ENCODE data around the gene IHH.

IHH gene

GRCh38 chr2:219073413-219074129, 12.8 kb upstream of the IHH start:
- no peak for DNase-seq

GRCh38 chr2:219072741-219073250, 12.1 kb upstream of the IHH start:
- DNase-seq = no peak

- no peak for DNase-seq
These were observed 10.6 kb upstream of the IHH start for GRCh38 chr2:219071131-219071816.

- DNase-seq = no peak
These were observed 4.8 kb upstream of the IHH start for GRCh38 chr2:219065484-219065883.

GRCh38 chr2:219062081-219062480, 1.4 kb upstream of the IHH start:
- no peak for DNase-seq

- no peak for DNase-seq
These were observed 717 bp downstream of the IHH start for GRCh38 chr2:219059725-219060682.

GRCh38 chr2:219059375-219059724, 1.4 kb downstream of the IHH start:
- no peak for DNase-seq

GRCh38 chr2:219058541-219059374, 2.0 kb downstream of the IHH start:
- DNase-seq = no peak

GRCh38 chr2:219057709-219058540, 2.8 kb downstream of the IHH start:
- DNase-seq = no peak

GRCh38 chr2:219056896-219057708, 3.6 kb downstream of the IHH start:
- DNase-seq = no peak

- no peak for DNase-seq
These were observed 4.4 kb downstream of the IHH start for GRCh38 chr2:219056176-219056895.

- no peak for DNase-seq
These were observed 5.5 kb downstream of the IHH start for GRCh38 chr2:219054956-219055903.

GRCh38 chr2:219049282-219049681, 11.4 kb downstream of the IHH start:
- DNase-seq = no peak

- DNase-seq = no peak
These were observed 14.7 kb downstream of the IHH start for GRCh38 chr2:219045937-219046550.

GRCh38 chr2:219042750-219043149, 18.0 kb downstream of the IHH start:
- DNase-seq = no peak

GRCh38 chr2:219042157-219042556, 18.6 kb downstream of the IHH start:
- no peak for DNase-seq

GRCh38 chr2:219041252-219041651, 19.5 kb downstream of the IHH start, which contains the start of gene CFAP65:
Gene CFAP65, minus strand, starts transcription at chr2:219041516. Its CDS starts 2,468 bp downstream, at chr2:219039048.
- DNase-seq = no peak

GRCh38 chr2:219038600-219038999, 22.1 kb downstream of the IHH start:
- no peak for DNase-seq
